OCI-LY7 (cell line): ENCODE results near the gene CPLX4. TPM values are rescaled to one million over a fixed set of nuclear protein-coding genes. Genes with fewer than 3 reads are reported as not detected.

Source experiments
- BruUV-seq: library from RNA; stranded (reverse); fragments of 400-500 nt; replicated peaks from 2 replicates; lab custom pipeline; 2021; lab: Mats Ljungman, UMichigan
- CTCF ChIA-PET: fragments of 300-600 bp; sonication (Branson Sonifier 250); formaldehyde crosslinking; loops from one replicate; lab custom pipeline; 2022; ENCODE audit warnings: antibody characterized with exemption; ENCODE audit not compliant: unreplicated experiment; lab: Charles Lee
- POLR2A ChIA-PET: fragments of 300-600 bp; sonication (Branson Sonifier 250); formaldehyde crosslinking; loops from one replicate; lab custom pipeline; 2022; ENCODE audit warnings: antibody characterized with exemption; lab: Charles Lee
- DNase-seq: peaks from one replicate; pipeline ENCODE4 v3.0.0-alpha.2; 2015; ENCODE audit warnings: low spot score
- H2AFZ ChIP-seq: fragments of 200-600 bp; sonication (generic), shearing (Covaris generic); 2 replicates; pipeline ENCODE4 v1.6.1; 2014; ENCODE audit warnings: mild to moderate bottlenecking, antibody characterized with exemption, low read length, moderate library complexity
- H3K27ac ChIP-seq: fragments of 200-600 bp; sonication (generic); 2 replicates; pipeline ENCODE4 v1.5.1; 2014; ENCODE audit warnings: mixed run types, low read depth, mild to moderate bottlenecking, moderate library complexity, low read length, inconsistent platforms; ENCODE audit not compliant: poor library complexity, severe bottlenecking
- H3K36me3 ChIP-seq: fragments of 200-600 bp; sonication (generic); 2 replicates; pipeline ENCODE4 v1.6.1; 2014; ENCODE audit warnings: mild to moderate bottlenecking, antibody characterized with exemption, low read length, moderate library complexity, mixed read lengths; ENCODE audit not compliant: insufficient read depth
- H3K4me1 ChIP-seq: fragments of 200-600 bp; sonication (generic); 2 replicates; pipeline ENCODE4 v1.5.1; 2014; ENCODE audit warnings: mild to moderate bottlenecking, low read length; ENCODE audit not compliant: insufficient read depth, poor library complexity, severe bottlenecking
- H3K4me2 ChIP-seq: fragments of 200-600 bp; sonication (generic); 2 replicates; pipeline ENCODE4 v1.6.1; 2014; ENCODE audit warnings: mild to moderate bottlenecking, low read length
- H3K4me3 ChIP-seq: fragments of 200-600 bp; sonication (generic); 2 replicates; pipeline ENCODE4 v1.5.1; 2014; ENCODE audit warnings: mild to moderate bottlenecking, low read depth, low read length; ENCODE audit not compliant: poor library complexity, severe bottlenecking
- H3K79me2 ChIP-seq: fragments of 200-600 bp; sonication (generic); 2 replicates; pipeline ENCODE4 v1.6.1; 2016; ENCODE audit warnings: low read depth, mild to moderate bottlenecking, low read length, moderate library complexity, mixed read lengths; ENCODE audit not compliant: insufficient read depth
- H3K9me2 ChIP-seq: fragments of 200-600 bp; sonication (generic); 2 replicates; pipeline ENCODE4 v1.6.1; 2016; ENCODE audit warnings: mild to moderate bottlenecking, low read length, mixed read lengths; ENCODE audit not compliant: insufficient read depth
- H3K9me3 ChIP-seq: fragments of 200-600 bp; sonication (generic); 2 replicates; pipeline ENCODE4 v1.6.1; 2014; ENCODE audit warnings: mild to moderate bottlenecking, mixed run types, low read length, mixed read lengths
- H4K20me1 ChIP-seq: fragments of 200-600 bp; sonication (generic); 2 replicates; pipeline ENCODE4 v1.6.1; 2014; ENCODE audit warnings: mild to moderate bottlenecking, antibody characterized with exemption, low read length, moderate library complexity, mixed read lengths; ENCODE audit not compliant: insufficient read depth
- EZH2phosphoT487 ChIP-seq: fragments of 200-600 bp; sonication (generic); IDR thresholded peaks from 2 replicates; pipeline ENCODE4 v1.6.1; 2018; ENCODE audit warnings: low read depth, borderline replicate concordance, mild to moderate bottlenecking, mixed run types, antibody characterized with exemption, low read length, moderate library complexity, mixed read lengths
- intact Hi-C: fragments of 100-400 bp; cut with micrococcal nuclease; formaldehyde crosslinking; loops from one replicate; pipeline ENCODE4 v1.10.0; 2022; ENCODE audit not compliant: unreplicated experiment
- total RNA-seq, 2 experiments: library from RNA; depleted of rRNA in 1 of 2; stranded (reverse); fragments of >200 nt in 1 of 2; shearing (Covaris generic) in 1 of 2; gene quantifications; 2 replicates each; pipeline ENCODE4 v1.2.3, GENCODE V29; 2014 to 2022
- TF ChIP-seq, protein P1 (sequence below): fragments of 200-600 bp; sonication (generic); conservative IDR thresholded peaks from 2 replicates; pipeline ENCODE4 v1.5.1; 2014; ENCODE audit warnings: mild to moderate bottlenecking, antibody characterized with exemption, low read length, moderate library complexity, mixed read lengths

The CPLX4 gene
- total RNA-seq, 2 experiments from 2014 or later, result not detected

DNA sequence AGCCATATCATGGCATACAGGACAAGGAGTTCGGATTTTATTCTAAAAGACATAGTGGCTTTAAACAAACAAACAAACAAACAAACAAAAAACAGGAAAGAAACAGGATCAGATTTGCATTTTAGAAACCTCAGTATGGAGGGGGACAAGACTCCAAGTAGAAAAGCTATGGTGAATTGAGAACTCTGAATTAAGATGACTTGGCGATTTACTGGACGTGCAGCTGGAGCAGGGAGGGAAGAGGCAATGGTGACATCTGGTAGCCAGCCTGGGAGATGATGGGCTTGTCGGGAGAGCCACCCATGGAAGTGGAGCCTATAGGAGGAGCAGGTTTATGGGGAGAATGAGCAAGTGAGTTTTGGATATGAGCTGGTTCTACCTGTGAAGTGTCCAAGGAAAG is 13.2 kb downstream of the CPLX4 start:
- H3K9me3 ChIP-seq, result no peaks in the 10 kb centered on the region
- BruUV-seq, result no TSS peak
- H3K27ac ChIP-seq, result no peak overlapping the region
- intact Hi-C loops, result no loop called here
- POLR2A ChIA-PET, result no interaction called here
- H3K9me2 ChIP-seq, result no peaks in the 10 kb centered on the region
- CTCF ChIA-PET, result no interaction called here
- H3K79me2 ChIP-seq, result no peaks in the 10 kb centered on the region
- H3K36me3 ChIP-seq, result no peaks in the 10 kb centered on the region
- H3K4me3 ChIP-seq, result no peak overlapping the region
- no peaks in the 10 kb centered on the region for H4K20me1 ChIP-seq
- H3K4me2 ChIP-seq, result no peak overlapping the region
- H2AFZ ChIP-seq, result no peak overlapping the region
- DNase-seq, result no peak
- H3K4me1 ChIP-seq, result no peaks in the 10 kb centered on the region
- no peak for TF ChIP-seq EZH2phosphoT487
- TF ChIP-seq, protein P1, sequence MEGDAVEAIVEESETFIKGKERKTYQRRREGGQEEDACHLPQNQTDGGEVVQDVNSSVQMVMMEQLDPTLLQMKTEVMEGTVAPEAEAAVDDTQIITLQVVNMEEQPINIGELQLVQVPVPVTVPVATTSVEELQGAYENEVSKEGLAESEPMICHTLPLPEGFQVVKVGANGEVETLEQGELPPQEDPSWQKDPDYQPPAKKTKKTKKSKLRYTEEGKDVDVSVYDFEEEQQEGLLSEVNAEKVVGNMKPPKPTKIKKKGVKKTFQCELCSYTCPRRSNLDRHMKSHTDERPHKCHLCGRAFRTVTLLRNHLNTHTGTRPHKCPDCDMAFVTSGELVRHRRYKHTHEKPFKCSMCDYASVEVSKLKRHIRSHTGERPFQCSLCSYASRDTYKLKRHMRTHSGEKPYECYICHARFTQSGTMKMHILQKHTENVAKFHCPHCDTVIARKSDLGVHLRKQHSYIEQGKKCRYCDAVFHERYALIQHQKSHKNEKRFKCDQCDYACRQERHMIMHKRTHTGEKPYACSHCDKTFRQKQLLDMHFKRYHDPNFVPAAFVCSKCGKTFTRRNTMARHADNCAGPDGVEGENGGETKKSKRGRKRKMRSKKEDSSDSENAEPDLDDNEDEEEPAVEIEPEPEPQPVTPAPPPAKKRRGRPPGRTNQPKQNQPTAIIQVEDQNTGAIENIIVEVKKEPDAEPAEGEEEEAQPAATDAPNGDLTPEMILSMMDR, result no peak

DNA sequence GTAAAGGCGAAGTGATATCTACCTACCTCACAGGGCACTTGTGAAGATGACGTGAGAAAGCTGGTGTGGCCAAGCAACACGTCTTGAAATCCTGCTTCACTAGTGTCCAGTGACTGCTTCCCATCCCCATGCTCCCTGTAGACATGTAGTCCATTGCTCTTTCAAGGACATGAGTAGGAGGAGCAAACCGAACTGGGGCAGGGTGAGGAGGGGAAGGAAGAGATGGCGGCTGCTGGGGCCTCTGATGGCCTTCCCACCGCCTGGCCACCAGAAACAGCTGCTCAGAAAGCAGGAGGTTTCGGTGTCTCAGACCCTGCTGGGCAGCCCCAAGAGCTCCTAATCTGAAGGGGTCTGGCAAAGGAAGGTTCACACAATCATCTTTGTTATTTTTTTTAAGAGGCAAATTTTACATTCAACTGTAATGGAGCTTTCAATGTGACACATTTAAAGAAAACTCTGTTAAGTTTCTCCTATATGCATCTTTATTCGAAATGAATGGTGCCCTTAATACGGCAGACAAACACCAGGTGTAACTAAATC is 14.7 kb downstream of the CPLX4 start:
- H3K4me1 ChIP-seq, result no peaks in the 10 kb centered on the region
- no peaks in the 10 kb centered on the region for H4K20me1 ChIP-seq
- H3K9me2 ChIP-seq, result no peaks in the 10 kb centered on the region
- POLR2A ChIA-PET, result interaction anchor here (0.5 kb wide), 1 partner anchor 14 kb away, joined by 4 read pairs; no protein-coding TSS in a partner anchor
- no peaks in the 10 kb centered on the region for H3K36me3 ChIP-seq
- H3K4me2 ChIP-seq, result no peak overlapping the region
- intact Hi-C loops, result no loop called here
- H3K79me2 ChIP-seq, result no peaks in the 10 kb centered on the region
- no peak overlapping the region for H3K27ac ChIP-seq
- no peak for DNase-seq
- no peak overlapping the region for H2AFZ ChIP-seq
- TF ChIP-seq EZH2phosphoT487, result no peak
- TF ChIP-seq, protein P1, result no peak
- BruUV-seq, result no TSS peak
- H3K4me3 ChIP-seq, result no peak overlapping the region
- H3K9me3 ChIP-seq, result no peaks in the 10 kb centered on the region
- CTCF ChIA-PET, result no interaction called here

DNA sequence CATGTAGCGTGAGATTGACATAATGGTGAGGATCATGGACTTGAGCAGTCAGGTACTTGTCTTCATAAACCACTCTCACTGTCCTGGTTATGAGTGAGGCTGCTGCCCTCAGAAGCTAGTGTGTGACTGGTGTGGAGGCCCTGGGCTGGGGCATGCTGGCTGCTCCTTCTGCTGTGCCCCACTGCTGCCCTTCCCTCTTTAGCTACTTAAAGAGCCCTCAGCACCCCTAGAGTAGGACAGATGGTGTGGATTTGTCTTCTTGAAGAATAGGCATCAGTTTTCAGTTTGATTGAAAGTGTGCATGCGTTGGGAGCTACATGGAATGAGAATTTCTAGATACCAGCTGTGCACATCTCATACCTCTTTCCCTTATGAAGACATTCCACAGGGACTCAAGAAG is 15.4 kb downstream of the CPLX4 start:
- H3K4me3 ChIP-seq, result no peak overlapping the region
- no peaks in the 10 kb centered on the region for H3K9me2 ChIP-seq
- intact Hi-C loops, result no loop called here
- no peak overlapping the region for H3K27ac ChIP-seq
- H3K9me3 ChIP-seq, result no peaks in the 10 kb centered on the region
- no peaks in the 10 kb centered on the region for H4K20me1 ChIP-seq
- H3K36me3 ChIP-seq, result no peaks in the 10 kb centered on the region
- H3K79me2 ChIP-seq, result no peaks in the 10 kb centered on the region
- ChIA-PET CTCF (no interaction called here), POLR2A (interaction anchor here (0.9 kb wide), 1 partner anchor 12 kb away, joined by 3 read pairs; no protein-coding TSS in a partner anchor)
- no peak for TF ChIP-seq EZH2phosphoT487
- TF ChIP-seq, protein P1, result no peak
- no peak overlapping the region for H3K4me2 ChIP-seq
- no TSS peak for BruUV-seq
- H2AFZ ChIP-seq, result no peak overlapping the region
- DNase-seq, result no peak
- no peaks in the 10 kb centered on the region for H3K4me1 ChIP-seq
